IPS-11a (cell line): ENCODE data around the gene DCLK1.
A peak's percentile ranks its signal among the peaks of the same experiment; 100 is the strongest.

ENCODE experiments used
- H3K4me3 ChIP-seq: one replicate; pipeline ENCODE4 v1.5.1; 2013; ENCODE audit warnings: low read depth, low read length, control low read depth

Gene DCLK1

GRCh38 chr13:36131222-36131930 is at the start of gene DCLK1:
Gene DCLK1 (minus strand): TSS chr13:36131382.
- H3K4me3 ChIP-seq: peak within 1 kb of the TSS; percentile 71

GRCh38 chr13:36175621-36176020 is 44.4 kb upstream of the DCLK1 start:
- no peak overlapping the region for H3K4me3 ChIP-seq

GRCh38 chr13:36174923-36175322 is 43.7 kb upstream of the DCLK1 start:
- H3K4me3 ChIP-seq: no peak overlapping the region

GRCh38 chr13:36173571-36174322 is 42.6 kb upstream of the DCLK1 start:
- H3K4me3 ChIP-seq: no peak overlapping the region

GRCh38 chr13:36166046-36166445 is 34.9 kb upstream of the DCLK1 start:
- H3K4me3 ChIP-seq: no peak overlapping the region

- no peak overlapping the region for H3K4me3 ChIP-seq
Observed at GRCh38 chr13:36163809-36164308, 32.7 kb upstream of the DCLK1 start.

- H3K4me3 ChIP-seq: no peak overlapping the region
Observed at GRCh38 chr13:36163286-36163685, 32.1 kb upstream of the DCLK1 start.

- H3K4me3 ChIP-seq: no peak overlapping the region
Observed at GRCh38 chr13:36160297-36160696, 29.1 kb upstream of the DCLK1 start.

- no peak overlapping the region for H3K4me3 ChIP-seq
Observed at GRCh38 chr13:36158611-36159010, 27.4 kb upstream of the DCLK1 start.

GRCh38 chr13:36157480-36157879 is 26.3 kb upstream of the DCLK1 start:
- H3K4me3 ChIP-seq: no peak overlapping the region

GRCh38 chr13:36154567-36155291 is 23.5 kb upstream of the DCLK1 start:
- peak overlapping the region; percentile 13 for H3K4me3 ChIP-seq

- no peak overlapping the region for H3K4me3 ChIP-seq
Observed at GRCh38 chr13:36151591-36151990, 20.4 kb upstream of the DCLK1 start.

GRCh38 chr13:36148446-36148845 is 17.3 kb upstream of the DCLK1 start:
- no peak overlapping the region for H3K4me3 ChIP-seq

GRCh38 chr13:36147330-36147729 is 16.1 kb upstream of the DCLK1 start:
- no peak overlapping the region for H3K4me3 ChIP-seq

GRCh38 chr13:36146511-36147269 is 15.5 kb upstream of the DCLK1 start:
- no peak overlapping the region for H3K4me3 ChIP-seq

- no peak overlapping the region for H3K4me3 ChIP-seq
Observed at GRCh38 chr13:36143738-36144137, 12.6 kb upstream of the DCLK1 start.

- H3K4me3 ChIP-seq: no peak overlapping the region
Observed at GRCh38 chr13:36142735-36143134, 11.6 kb upstream of the DCLK1 start.

- H3K4me3 ChIP-seq: no peak overlapping the region
Observed at GRCh38 chr13:36135876-36136275, 4.7 kb upstream of the DCLK1 start.

GRCh38 chr13:36134632-36135031 is 3.5 kb upstream of the DCLK1 start:
- H3K4me3 ChIP-seq: no peak overlapping the region

- no peak overlapping the region for H3K4me3 ChIP-seq
Observed at GRCh38 chr13:36133950-36134626, 2.9 kb upstream of the DCLK1 start.
